Trophoblast cell (in vitro differentiated cells and primary cell): ENCODE results near the gene C19orf12.
A peak's percentile ranks its signal among the peaks of the same experiment; 100 is the strongest.

ENCODE experiments used
- DNase-seq, 2 donors: peaks; one replicate each; pipeline ENCODE4 v3.0.0-alpha.2; 2016
- H2AFZ ChIP-seq: 2 replicates; pipeline ENCODE4 v1.6.1; 2013; ENCODE audit warnings: low read length, moderate library complexity, mild to moderate bottlenecking; ENCODE audit not compliant: insufficient read depth, poor library complexity
- H2AK5ac ChIP-seq: 2 replicates; pipeline ENCODE4 v1.6.1; 2013; ENCODE audit warnings: mild to moderate bottlenecking, low read length
- H2BK120ac ChIP-seq: 2 replicates; pipeline ENCODE4 v1.6.1; 2013; ENCODE audit warnings: low read length, mild to moderate bottlenecking, moderate library complexity; ENCODE audit not compliant: insufficient read depth, poor library complexity
- H2BK12ac ChIP-seq: 2 replicates; pipeline ENCODE4 v1.6.1; 2013; ENCODE audit warnings: mild to moderate bottlenecking, low read length, moderate library complexity
- H2BK5ac ChIP-seq: 2 replicates; pipeline ENCODE4 v1.6.1; 2013; ENCODE audit warnings: low read length, low read depth, moderate library complexity, mild to moderate bottlenecking; ENCODE audit not compliant: poor library complexity
- H3K14ac ChIP-seq: 2 replicates; pipeline ENCODE4 v1.6.1; 2013; ENCODE audit warnings: mild to moderate bottlenecking, low read length
- H3K18ac ChIP-seq: 2 replicates; pipeline ENCODE4 v1.6.1; 2013; ENCODE audit warnings: mild to moderate bottlenecking, low read length
- H3K23ac ChIP-seq: 2 replicates; pipeline ENCODE4 v1.6.1; 2013; ENCODE audit warnings: low read length
- H3K27ac ChIP-seq: 2 replicates; pipeline ENCODE4 v1.5.1; 2013; ENCODE audit warnings: low read depth, mild to moderate bottlenecking, inconsistent platforms, low read length, moderate library complexity
- H3K27me3 ChIP-seq: 2 replicates; pipeline ENCODE4 v1.6.1; 2013; ENCODE audit warnings: inconsistent platforms, mild to moderate bottlenecking, low read length, moderate library complexity; ENCODE audit not compliant: insufficient read depth
- H3K36me3 ChIP-seq, 2 experiments: 1 replicate in 1 of 2; 2 replicates in 1 of 2; pipeline ENCODE4 v1.6.1; 2013; ENCODE audit warnings: low read length in 2 of 2, mild to moderate bottlenecking in 2 of 2, moderate library complexity in 1 of 2; ENCODE audit not compliant: insufficient read depth in 2 of 2, control insufficient read depth in 1 of 2
- H3K4ac ChIP-seq: 2 replicates; pipeline ENCODE4 v1.6.1; 2013; ENCODE audit warnings: low read depth, mild to moderate bottlenecking, low read length, moderate library complexity
- H3K4me1 ChIP-seq, 2 experiments: 1 replicate in 1 of 2; 2 replicates in 1 of 2; pipeline ENCODE4 v1.6.1; 2013; ENCODE audit warnings: low read length in 2 of 2, mild to moderate bottlenecking in 2 of 2, moderate library complexity in 1 of 2; ENCODE audit not compliant: insufficient read depth in 2 of 2, control insufficient read depth in 1 of 2
- H3K4me2 ChIP-seq: 2 replicates; pipeline ENCODE4 v1.6.1; 2013; ENCODE audit warnings: inconsistent platforms, mild to moderate bottlenecking, low read length, moderate library complexity
- H3K4me3 ChIP-seq: 2 replicates; pipeline ENCODE4 v1.5.1; 2013; ENCODE audit warnings: mild to moderate bottlenecking, low read depth, low read length, inconsistent platforms
- H3K79me1 ChIP-seq: one replicate; pipeline ENCODE4 v1.6.1; 2013; ENCODE audit warnings: low read length
- H3K79me2 ChIP-seq: 2 replicates; pipeline ENCODE4 v1.6.1; 2013; ENCODE audit warnings: low read length, mild to moderate bottlenecking; ENCODE audit not compliant: control insufficient read depth, insufficient read depth, poor library complexity
- H3K9ac ChIP-seq: 2 replicates; pipeline ENCODE4 v1.6.1; 2013; ENCODE audit warnings: mild to moderate bottlenecking, low read length
- H3K9me3 ChIP-seq: 2 replicates; pipeline ENCODE4 v1.6.1; 2013; ENCODE audit warnings: low read depth, mild to moderate bottlenecking, control low read depth, inconsistent platforms, low read length; ENCODE audit not compliant: insufficient read depth
- H4K12ac ChIP-seq: 2 replicates; pipeline ENCODE4 v1.6.1; 2013; ENCODE audit warnings: low read depth, mild to moderate bottlenecking, low read length, moderate library complexity
- H4K8ac ChIP-seq: 2 replicates; pipeline ENCODE4 v1.6.1; 2013; ENCODE audit warnings: low read depth, mild to moderate bottlenecking, low read length, moderate library complexity
- H4K91ac ChIP-seq: one replicate; pipeline ENCODE4 v1.6.1; 2013; ENCODE audit warnings: low read depth, mild to moderate bottlenecking, low read length, moderate library complexity
- whole genome bisulfite sequencing: extraction: QIAGEN DNeasy Blood & Tissue Kit; methylation state at CpG from one replicate; pipeline ENCODE4 v1.1.7; 2013; ENCODE audit warnings: missing lambda C conversion rate; ENCODE audit not compliant: insufficient read length, insufficient coverage; ENCODE audit errors: extremely low coverage; 5-methylcytosine and 5-hydroxymethylcytosine counted together

Gene C19orf12

DNA sequence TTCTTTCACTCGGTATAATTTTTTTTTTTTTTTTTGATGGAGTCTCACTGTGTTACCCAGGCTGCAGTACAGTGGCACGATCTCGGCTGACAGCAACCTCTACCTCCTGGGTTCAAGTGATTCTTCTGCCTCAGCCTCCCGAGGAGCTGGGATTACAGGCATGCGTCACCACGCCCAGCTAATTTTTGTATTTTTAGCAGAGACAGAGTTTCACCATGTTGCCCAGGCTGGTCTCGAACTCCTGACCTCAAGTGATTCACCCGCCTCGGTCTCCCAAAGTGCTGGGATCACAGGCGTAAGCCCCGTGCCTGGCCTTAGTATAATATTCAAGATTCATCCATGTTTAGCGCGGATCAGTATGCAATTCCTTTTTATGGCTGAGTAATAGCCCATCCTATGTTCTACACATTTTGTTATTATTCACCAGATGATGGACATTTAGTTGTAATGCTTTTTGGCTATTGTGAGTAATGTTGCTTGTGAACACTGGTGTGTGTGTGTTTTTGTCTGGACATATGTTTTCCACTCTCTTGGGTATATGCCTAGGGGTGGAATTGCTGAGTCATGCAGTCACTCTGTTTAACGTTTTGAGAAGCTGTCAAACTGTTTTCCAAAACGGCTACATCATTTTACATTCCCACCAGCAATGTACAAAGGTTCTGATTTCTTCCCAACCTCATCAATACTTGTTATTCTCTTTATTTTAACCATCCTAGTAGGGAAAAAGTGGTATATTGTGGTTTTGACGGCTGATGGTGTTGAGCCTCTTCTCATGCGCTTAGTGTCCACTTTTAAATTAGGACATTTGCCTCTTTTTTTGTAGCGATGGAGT, 26.9 kb downstream of the C19orf12 start:
- Histone ChIP-seq H2BK120ac (peak overlapping the region; percentile 14), H3K79me2 (no peaks in the 10 kb centered on the region), H3K27me3 (no peaks in the 10 kb centered on the region), H3K9ac (no peak overlapping the region), H3K9me3 (peaks cover 4% of the 10 kb centered on the region), H3K4me3 (no peak overlapping the region), H3K4me1 (no peaks in the 10 kb centered on the region), H4K91ac (peak overlapping the region; percentile 21), H3K79me1 (no peaks in the 10 kb centered on the region), H3K14ac (no peak overlapping the region), H4K12ac (no peak overlapping the region), H2BK5ac (no peak overlapping the region), H3K18ac (no peak overlapping the region), H3K4ac (no peak overlapping the region), H4K8ac (no peak overlapping the region), H2BK12ac (no peak overlapping the region), H3K36me3 (no peaks in the 10 kb centered on the region), H3K27ac (no peak overlapping the region), H3K4me2 (no peak overlapping the region), H3K23ac (no peak overlapping the region), H2AFZ (no peak overlapping the region), H2AK5ac (no peak overlapping the region)
- peak in 1 of 2 donors; percentile 22 for DNase-seq
- no CpG with 5 or more reads among the region's 18 CpGs for WGBS

DNA sequence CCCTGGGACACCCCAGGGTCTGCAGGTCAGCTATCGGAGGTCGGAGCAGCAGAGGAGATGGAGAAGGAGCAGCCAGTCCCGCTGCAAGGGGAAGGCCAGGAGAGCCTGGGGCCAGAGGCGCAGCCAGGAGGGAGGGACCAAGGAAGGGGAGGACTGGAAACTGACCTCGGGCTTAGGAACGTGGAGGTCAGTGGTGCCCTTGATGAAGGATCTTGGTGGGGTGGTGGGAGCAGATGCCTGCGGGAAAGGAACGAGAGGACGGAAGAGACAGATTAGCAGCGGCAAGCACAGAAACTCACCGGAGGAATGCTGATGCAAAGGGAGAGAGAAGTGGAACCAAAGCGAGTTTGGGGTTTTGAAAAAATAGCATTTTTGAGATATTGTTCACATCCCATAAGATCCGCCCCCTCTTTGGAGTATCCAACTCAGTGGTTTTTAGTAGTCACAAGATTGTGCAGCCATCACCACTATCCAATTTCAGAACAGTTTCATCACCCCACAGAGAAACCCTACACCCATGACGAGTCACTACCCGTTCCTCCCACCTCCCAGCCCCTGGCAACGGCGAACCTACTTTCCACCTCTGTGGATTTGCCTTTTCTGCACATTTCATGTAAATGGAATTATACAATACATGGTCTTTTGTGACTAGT, 27.7 kb downstream of the C19orf12 start:
- no peak overlapping the region for H2BK120ac ChIP-seq
- no peak overlapping the region for H3K27ac ChIP-seq
- H3K4ac ChIP-seq: no peak overlapping the region
- H2AK5ac ChIP-seq: no peak overlapping the region
- peak; percentile 25 to 36 for DNase-seq
- H3K4me2 ChIP-seq: no peak overlapping the region
- H4K91ac ChIP-seq: no peak overlapping the region
- no peaks in the 10 kb centered on the region for H3K79me1 ChIP-seq
- H3K27me3 ChIP-seq: no peaks in the 10 kb centered on the region
- no peak overlapping the region for H3K18ac ChIP-seq
- WGBS: no CpG with 5 or more reads among the region's 17 CpGs
- H3K23ac ChIP-seq: no peak overlapping the region
- H4K8ac ChIP-seq: no peak overlapping the region
- peak overlapping the region; percentile 1 for H3K14ac ChIP-seq
- H2AFZ ChIP-seq: no peak overlapping the region
- no peaks in the 10 kb centered on the region for H3K4me1 ChIP-seq
- no peak overlapping the region for H3K4me3 ChIP-seq
- no peaks in the 10 kb centered on the region for H3K36me3 ChIP-seq
- H4K12ac ChIP-seq: no peak overlapping the region
- no peak overlapping the region for H2BK5ac ChIP-seq
- peak overlapping the region; percentile 7 for H2BK12ac ChIP-seq
- H3K9ac ChIP-seq: no peak overlapping the region
- H3K9me3 ChIP-seq: peaks cover 4% of the 10 kb centered on the region
- H3K79me2 ChIP-seq: no peaks in the 10 kb centered on the region

DNA sequence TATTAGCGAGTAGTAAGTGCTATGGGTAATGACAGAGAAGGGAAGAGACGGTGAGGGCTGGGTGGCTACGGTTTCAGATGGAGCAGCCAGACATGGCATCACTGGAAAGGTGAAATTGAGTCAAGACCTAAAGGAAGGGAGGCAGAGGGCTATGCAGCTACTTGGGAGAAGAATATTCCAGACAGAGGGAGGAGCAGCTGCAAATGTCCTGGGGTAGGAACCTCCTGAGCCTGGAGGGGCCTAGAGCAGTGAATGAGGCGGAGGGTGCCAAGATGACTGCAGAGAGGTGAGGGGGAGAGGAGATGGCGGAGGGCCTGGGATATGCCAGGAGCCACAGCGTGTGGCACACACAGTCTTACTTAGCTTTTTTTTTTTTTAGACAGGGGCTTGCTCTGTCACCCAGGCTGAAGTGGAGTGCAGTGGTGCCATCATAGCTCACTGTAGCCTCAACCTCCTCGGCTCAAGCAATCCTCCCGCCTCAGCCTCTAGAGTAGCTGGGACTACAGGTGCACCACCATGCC, 28.7 kb downstream of the C19orf12 start:
- Histone ChIP-seq H3K23ac (no peak overlapping the region), H3K4ac (no peak overlapping the region), H2AK5ac (no peak overlapping the region), H4K91ac (no peak overlapping the region), H3K4me2 (no peak overlapping the region), H3K18ac (no peak overlapping the region), H3K27me3 (no peaks in the 10 kb centered on the region), H3K14ac (no peak overlapping the region), H3K27ac (no peak overlapping the region), H4K12ac (no peak overlapping the region), H3K79me1 (no peaks in the 10 kb centered on the region), H2AFZ (no peak overlapping the region), H3K79me2 (no peaks in the 10 kb centered on the region), H3K4me3 (no peak overlapping the region), H2BK5ac (no peak overlapping the region), H3K36me3 (no peaks in the 10 kb centered on the region), H4K8ac (no peak overlapping the region), H3K4me1 (peaks cover 0 to 4% of the 10 kb centered on the region in 2 experiments), H2BK12ac (no peak overlapping the region), H2BK120ac (no peak overlapping the region), H3K9me3 (peaks cover 4% of the 10 kb centered on the region), H3K9ac (no peak overlapping the region)
- no peak for DNase-seq
- WGBS: no CpG with 5 or more reads among the region's 8 CpGs

DNA sequence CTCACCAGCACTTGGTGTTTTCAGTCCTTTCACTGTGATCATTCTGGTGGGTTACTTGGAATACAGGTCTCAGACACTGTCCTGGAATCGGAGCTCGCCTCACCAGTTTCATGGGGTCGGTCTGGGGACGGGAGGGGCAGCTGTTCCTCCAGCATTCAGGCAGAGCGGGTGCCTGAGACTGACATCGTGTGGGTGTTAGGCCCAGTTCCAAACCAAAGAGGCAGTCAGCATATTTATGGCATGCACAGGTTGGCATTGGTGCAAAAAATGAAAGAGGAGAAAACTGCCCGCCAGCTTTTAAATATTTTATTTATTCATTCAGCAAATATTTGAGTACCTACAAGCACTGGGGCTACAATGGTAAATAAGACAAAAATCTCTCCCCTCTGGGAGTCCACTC, 29.7 kb downstream of the C19orf12 start:
- H3K27me3 ChIP-seq: no peaks in the 10 kb centered on the region
- peaks cover 1% of the 10 kb centered on the region for H3K9me3 ChIP-seq
- H2AFZ ChIP-seq: no peak overlapping the region
- no peaks in the 10 kb centered on the region for H3K79me2 ChIP-seq
- no peak for DNase-seq
- no peak overlapping the region for H3K4ac ChIP-seq
- H3K9ac ChIP-seq: no peak overlapping the region
- H3K79me1 ChIP-seq: no peaks in the 10 kb centered on the region
- no peak overlapping the region for H3K14ac ChIP-seq
- H2BK120ac ChIP-seq: no peak overlapping the region
- no peak overlapping the region for H3K4me2 ChIP-seq
- no peak overlapping the region for H2BK12ac ChIP-seq
- no peak overlapping the region for H2AK5ac ChIP-seq
- H3K4me3 ChIP-seq: no peak overlapping the region
- no peak overlapping the region for H3K18ac ChIP-seq
- no peaks in the 10 kb centered on the region for H3K36me3 ChIP-seq
- H3K27ac ChIP-seq: no peak overlapping the region
- H4K12ac ChIP-seq: no peak overlapping the region
- H3K4me1 ChIP-seq: peaks cover 0 to 4% of the 10 kb centered on the region in 2 experiments
- WGBS: no CpG with 5 or more reads among the region's 7 CpGs
- no peak overlapping the region for H2BK5ac ChIP-seq
- no peak overlapping the region for H4K91ac ChIP-seq
- no peak overlapping the region for H3K23ac ChIP-seq
- no peak overlapping the region for H4K8ac ChIP-seq
